ENCODE measurements around the gene ZFHX2.

DNA sequence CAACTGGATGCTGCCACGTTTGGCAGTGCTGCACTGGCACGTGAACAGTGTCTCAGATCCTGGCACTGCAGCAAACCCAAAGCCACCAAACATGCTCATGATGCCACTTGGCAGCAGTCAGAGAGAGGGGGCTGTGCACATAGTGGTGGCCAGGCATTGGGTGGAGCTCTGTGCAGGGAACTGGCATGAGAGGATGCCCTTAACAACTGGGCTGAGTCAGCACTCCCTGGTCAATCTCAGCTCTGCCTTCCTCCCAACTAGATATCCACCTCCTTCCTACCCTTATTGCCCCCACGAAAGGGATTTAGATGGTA is 37.0 kb downstream of the ZFHX2 start:
- TF ChIP-seq, protein P1, sequence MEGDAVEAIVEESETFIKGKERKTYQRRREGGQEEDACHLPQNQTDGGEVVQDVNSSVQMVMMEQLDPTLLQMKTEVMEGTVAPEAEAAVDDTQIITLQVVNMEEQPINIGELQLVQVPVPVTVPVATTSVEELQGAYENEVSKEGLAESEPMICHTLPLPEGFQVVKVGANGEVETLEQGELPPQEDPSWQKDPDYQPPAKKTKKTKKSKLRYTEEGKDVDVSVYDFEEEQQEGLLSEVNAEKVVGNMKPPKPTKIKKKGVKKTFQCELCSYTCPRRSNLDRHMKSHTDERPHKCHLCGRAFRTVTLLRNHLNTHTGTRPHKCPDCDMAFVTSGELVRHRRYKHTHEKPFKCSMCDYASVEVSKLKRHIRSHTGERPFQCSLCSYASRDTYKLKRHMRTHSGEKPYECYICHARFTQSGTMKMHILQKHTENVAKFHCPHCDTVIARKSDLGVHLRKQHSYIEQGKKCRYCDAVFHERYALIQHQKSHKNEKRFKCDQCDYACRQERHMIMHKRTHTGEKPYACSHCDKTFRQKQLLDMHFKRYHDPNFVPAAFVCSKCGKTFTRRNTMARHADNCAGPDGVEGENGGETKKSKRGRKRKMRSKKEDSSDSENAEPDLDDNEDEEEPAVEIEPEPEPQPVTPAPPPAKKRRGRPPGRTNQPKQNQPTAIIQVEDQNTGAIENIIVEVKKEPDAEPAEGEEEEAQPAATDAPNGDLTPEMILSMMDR (IDR thresholded peaks at IDR 0.05), result no peak
- no peak for TF ChIP-seq POLR2A (IDR thresholded peaks at IDR 0.05)

All from testis (tissue), 2 donors.